GM19043 (cell line): ENCODE results near the gene NEU3.
"Not testable (repeated sequence)": the region's sequence is repeated elsewhere in the genome, so short reads cannot be mapped to it uniquely, and the experiment has no call there.

Source experiments
- ATAC-seq: cut with Tn5 transposase; IDR thresholded peaks from one replicate; pipeline ENCODE4 v1.9.1; 2021; ENCODE audit warnings: low read depth; ENCODE audit not compliant: unreplicated experiment

NEU3 gene

GRCh38 chr11:75025561-75025960 is 36.8 kb downstream of the NEU3 start:
- ATAC-seq: no peak

- ATAC-seq: no peak
These were observed 39.6 kb downstream of the NEU3 start for GRCh38 chr11:75028321-75028720.

GRCh38 chr11:75028724-75029123 is 40.0 kb downstream of the NEU3 start:
- ATAC-seq: no peak

DNA sequence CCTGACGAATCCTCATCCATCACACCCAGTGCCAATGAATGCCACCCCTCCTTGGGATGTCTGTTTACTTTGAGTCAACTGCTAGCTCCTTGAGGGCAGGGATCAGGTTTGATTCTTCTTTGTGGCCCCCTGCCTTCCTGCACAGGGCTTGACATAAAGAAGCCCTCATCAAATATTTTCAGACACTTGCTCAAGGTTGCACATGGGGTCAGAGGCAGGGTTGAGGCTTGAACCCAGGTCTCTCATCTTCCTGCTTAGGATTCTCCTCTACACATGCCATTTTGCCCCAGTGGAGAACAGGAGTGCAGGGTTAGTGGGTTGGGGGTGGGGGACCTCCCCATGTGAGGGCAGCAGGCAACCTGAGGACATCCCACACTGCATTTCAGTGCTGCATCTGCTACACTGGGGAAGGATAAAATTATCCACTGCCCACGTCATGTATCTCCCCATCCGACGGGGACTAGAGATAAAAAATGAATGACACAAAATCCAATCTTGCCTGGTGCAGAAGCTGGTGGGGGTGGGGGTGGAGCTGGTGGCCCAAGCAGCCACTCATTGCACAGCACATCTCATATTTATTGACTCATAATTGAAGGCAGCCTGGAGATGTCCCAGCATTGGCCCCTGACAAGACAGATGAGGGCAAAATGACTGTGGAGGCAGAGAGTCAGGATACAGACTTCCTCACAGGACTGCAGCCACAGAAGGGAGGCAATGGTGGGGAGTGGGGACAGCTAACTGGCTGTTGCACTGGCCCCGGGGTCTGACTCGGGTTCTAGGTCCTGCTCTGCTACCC is 41.3 kb downstream of the NEU3 start:
- no peak for ATAC-seq

- ATAC-seq: no peak
These were observed 42.6 kb downstream of the NEU3 start for GRCh38 chr11:75031224-75031753.

- ATAC-seq: no peak
These were observed 43.2 kb downstream of the NEU3 start for GRCh38 chr11:75031771-75032549.

DNA sequence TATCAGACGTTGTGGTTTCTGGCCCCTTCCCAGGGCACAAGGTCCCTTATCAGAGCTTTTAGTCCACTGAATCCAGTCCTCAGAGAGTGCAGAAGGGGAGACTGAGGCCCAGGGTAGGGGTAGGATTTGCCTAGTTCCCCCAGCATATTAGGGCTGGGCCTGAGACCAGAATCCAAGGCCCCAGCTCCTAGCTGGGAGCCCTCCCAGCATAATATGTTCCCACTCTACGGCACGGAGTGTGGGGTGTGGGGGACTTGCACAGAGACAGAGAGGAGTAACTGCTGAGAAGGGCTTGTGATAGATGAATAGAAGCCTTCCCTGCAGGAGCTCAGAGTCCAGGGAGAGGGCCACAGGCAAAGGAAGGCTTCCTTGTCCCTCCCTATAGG is 43.8 kb downstream of the NEU3 start:
- ATAC-seq: no peak

DNA sequence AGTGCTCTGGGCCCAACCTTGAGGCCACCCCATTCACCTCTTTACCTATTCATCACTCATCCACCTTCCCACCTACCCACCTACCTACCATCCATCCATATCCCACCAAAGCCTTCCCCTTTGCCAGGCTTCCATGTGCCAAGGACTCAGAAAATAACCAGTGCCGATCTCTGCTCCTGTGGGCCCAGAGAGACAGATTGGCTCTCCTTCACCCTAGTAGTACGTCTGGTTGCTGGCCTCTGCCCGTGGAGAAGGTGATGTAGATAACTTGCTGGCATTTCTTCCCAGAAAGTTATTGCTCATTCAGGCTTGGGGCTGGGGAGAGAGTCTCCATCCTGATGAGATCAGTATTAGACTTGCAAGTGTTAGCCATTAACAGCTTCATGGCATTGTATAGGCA is 45.2 kb downstream of the NEU3 start:
- no peak for ATAC-seq

GRCh38 chr11:75035256-75035655 is 46.5 kb downstream of the NEU3 start:
- no peak for ATAC-seq

DNA sequence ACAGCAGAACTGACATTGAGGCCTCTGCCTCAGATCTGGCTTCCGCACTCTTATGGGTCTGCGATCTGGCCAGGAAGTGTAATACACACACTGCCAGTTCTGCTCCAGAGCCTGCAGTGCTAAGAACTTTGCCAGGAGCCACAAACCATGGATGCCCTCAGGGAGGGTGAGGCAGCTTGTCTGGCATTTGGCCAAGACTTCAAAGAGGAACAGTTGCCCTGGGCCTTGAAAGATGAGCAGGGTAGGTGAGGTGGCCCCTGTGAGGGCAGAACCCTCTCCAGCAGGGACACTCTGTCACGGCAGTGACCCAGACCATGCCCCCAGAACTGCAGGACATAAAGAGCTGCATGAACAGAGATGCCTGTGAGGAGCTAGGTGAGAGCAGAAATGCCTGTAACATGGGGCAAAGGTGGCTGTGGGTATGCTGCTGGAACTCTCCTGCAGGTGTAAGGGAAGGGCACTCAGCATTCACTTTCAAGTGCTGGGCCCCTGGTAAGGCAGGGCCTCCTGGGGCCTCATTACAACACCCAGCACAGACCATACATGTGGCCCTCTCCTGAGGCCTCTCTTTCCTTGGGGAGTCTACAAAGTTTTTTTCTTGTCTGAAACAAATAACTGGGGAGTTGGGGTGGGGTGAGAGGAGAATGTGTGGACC is 47.3 kb downstream of the NEU3 start:
- ATAC-seq: no peak

DNA sequence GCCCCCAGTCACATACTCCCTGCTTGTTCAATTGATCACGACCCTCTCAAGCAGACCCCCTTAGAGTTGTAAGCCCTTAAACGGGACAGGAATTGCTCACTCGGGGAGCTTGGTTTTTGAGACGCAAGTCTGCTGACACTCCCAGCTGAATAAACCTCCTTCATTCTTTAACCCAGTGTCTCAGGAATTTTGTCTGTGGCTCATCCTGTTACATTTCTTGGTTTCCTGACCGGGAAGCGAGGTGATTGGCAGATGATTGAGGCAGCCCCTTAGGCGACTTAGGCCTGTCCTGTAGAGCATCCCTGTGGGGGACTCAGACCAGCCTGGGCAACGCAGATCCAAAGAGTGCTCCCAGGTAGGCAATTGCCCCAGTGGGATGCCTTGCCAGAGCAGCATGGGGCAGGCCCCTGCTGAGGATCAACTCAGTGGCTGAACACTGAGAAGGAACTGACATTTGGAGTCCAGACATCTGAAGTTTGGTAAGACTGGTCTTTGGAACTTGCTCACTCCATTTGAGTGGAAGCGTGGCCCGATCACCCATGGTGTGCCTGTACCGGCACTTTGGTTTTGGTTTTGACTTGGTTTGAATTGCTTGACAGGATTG is 51.5 kb downstream of the NEU3 start:
- ATAC-seq: no peak

DNA sequence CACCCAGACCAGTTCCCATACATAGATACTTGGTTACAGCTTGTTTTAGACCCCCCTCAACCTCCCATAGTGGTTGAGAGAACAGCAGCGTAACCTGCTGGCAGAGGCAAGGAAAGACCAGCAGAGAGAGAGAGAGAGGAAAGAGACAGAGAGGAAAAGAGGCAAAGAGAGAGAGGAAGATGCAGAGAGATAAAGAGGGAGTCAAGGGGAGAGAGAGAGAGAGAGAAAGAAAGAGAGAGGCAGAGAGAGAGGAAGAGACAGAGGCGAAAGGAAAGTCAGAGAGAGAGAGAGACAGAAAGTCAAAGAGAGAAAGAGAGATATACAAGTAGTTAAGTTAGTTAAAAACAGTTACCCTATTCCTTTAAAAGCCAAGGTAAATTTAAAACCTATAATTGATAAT is 52.5 kb downstream of the NEU3 start:
- ATAC-seq: no peak

- not testable (repeated sequence) for ATAC-seq
These were observed 53.1 kb downstream of the NEU3 start for GRCh38 chr11:75041821-75042220.

DNA sequence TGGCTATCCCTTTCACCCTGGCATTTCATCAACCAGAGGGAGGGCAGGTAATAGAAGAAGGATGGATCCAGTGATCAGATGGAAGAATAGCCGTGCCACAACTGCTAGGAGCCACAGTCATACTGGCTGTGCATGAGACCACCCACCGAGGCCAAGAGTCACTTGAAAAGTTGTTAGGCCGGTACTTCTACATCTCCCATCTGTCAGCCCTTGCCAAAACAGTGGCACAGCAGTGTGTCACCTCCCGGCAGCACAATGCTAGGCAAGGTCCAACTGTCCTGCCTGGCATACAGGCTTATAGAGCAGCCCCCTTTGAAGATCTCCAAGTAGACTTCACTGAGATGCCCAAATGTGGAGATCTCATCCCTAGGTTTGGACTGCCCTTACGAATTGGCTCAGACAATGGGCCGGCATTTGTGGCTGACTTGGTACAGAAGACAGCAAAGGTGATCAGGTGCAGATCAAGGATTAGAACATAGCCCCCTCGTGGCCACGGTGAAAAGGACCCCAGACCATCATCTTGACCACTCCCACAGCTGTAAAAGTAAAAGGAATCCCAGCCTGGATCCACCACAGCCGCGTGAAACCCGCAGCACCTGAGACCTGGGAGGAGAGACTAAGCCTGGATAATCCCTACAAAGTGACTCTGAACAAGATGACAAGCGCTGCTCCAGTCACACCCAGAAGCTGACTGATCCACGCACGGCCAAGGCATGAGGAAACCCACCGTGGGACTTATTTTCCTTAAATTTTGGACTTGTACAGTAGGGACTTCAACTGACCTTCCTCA is 55.8 kb downstream of the NEU3 start:
- not testable (repeated sequence) for ATAC-seq

GRCh38 chr11:75046668-75047067 is 57.9 kb downstream of the NEU3 start:
- not testable (repeated sequence) for ATAC-seq

- no peak for ATAC-seq
These were observed 58.5 kb downstream of the NEU3 start for GRCh38 chr11:75047191-75047590.

GRCh38 chr11:75049501-75050266 is 61.0 kb downstream of the NEU3 start:
- not testable (repeated sequence) for ATAC-seq

DNA sequence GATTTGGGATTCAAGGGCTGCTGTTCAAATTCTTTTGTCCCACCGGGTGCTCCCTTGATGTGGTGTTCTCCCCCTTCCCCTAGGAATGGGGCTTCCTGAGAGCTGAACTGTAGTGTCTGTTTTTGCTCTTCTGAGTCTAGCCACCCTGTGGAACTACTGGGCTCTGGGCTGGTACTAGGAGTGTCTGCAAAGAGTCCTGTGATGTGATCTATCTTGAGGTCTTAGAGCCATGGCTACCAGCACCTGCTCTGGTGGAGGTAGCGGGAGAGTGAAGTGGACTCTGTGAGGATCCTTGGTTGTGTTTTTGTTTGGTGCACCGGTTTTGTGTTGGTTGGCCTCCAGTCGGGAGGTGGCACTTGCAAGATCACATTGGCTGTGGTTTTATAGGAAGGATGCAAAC is 61.8 kb downstream of the NEU3 start:
- ATAC-seq: no peak

DNA sequence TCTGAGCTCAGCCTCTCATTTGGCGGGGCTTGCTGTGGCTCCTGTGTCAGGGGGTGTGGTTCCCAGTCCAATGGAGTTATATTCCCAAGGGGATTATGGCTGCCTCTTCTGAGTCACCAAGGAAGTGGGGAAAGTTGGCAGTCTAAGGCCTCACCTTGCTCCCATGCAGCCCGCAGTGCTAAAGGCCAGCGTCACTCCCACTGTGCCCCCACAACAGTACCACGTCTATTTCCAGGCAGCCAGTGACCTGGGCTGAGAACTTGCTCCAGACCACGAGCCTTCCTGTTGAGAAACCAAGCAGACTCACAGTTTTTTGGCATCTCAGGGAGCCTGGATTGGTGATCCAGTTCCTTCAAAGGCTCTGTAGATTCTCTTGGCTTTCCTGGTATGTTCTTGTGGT is 62.3 kb downstream of the NEU3 start:
- no peak for ATAC-seq
